PC-9 (cell line): Measurements from ENCODE around the gene CNTN5.

Experiments used
- EZH2 ChIP-seq: fragments of 200-600 bp; sonication (generic); IDR thresholded peaks from 2 replicates; pipeline ENCODE4 v1.8.0; 2017; ENCODE audit warnings: antibody characterized with exemption, low read depth
- TF ChIP-seq, protein P1 (sequence below): fragments of 200-600 bp; sonication (generic); conservative IDR thresholded peaks from 2 replicates; pipeline ENCODE4 v1.6.1; 2017; ENCODE audit warnings: mixed run types, antibody characterized with exemption, mild to moderate bottlenecking, moderate library complexity

DNA sequence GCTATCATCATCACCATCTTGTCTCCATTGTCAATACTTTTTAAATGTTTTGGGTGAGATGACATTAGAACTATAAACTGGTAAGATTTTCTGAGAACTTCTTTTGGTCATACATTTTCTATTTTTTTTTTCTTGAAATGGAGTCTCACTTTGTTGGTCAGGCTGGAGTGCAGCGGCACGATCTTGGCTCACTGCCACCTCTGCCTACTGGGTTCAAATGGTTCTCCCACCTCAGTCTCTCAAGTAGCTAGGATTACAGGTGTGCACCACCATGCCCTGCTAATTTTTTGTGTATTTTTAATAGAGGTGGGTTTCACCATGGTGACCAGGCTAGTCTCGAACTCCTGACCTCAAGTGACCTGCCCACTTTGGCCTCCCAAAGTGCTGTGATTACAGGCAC, 880.4 kb downstream of the CNTN5 start:
- TF ChIP-seq, protein P1, sequence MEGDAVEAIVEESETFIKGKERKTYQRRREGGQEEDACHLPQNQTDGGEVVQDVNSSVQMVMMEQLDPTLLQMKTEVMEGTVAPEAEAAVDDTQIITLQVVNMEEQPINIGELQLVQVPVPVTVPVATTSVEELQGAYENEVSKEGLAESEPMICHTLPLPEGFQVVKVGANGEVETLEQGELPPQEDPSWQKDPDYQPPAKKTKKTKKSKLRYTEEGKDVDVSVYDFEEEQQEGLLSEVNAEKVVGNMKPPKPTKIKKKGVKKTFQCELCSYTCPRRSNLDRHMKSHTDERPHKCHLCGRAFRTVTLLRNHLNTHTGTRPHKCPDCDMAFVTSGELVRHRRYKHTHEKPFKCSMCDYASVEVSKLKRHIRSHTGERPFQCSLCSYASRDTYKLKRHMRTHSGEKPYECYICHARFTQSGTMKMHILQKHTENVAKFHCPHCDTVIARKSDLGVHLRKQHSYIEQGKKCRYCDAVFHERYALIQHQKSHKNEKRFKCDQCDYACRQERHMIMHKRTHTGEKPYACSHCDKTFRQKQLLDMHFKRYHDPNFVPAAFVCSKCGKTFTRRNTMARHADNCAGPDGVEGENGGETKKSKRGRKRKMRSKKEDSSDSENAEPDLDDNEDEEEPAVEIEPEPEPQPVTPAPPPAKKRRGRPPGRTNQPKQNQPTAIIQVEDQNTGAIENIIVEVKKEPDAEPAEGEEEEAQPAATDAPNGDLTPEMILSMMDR: no peak
- TF ChIP-seq EZH2: no peak
